Adipose tissue (tissue), 3 donors: Measurements from ENCODE around the gene DPF3. TPM values are rescaled to one million over a fixed set of nuclear protein-coding genes. Genes with fewer than 3 reads are reported as not detected.

Experiments used
- H3K27ac ChIP-seq: one replicate; pipeline ENCODE4 v1.5.1; 2013; ENCODE audit warnings: low read depth, low read length
- WGBS, 3 donors: extraction: QIAGEN DNeasy Blood & Tissue Kit; methylation state at CpG; one replicate each; pipeline ENCODE4 v1.1.7; 2013; 5-methylcytosine and 5-hydroxymethylcytosine counted together
- polyA plus RNA-seq, 3 donors: library from polyadenylated mRNA; stranded (reverse); fragments of 200-250 nt; gene quantifications; one replicate each; pipeline ENCODE4 v1.2.3, GENCODE V29; 2013
- donor health status: healthy with polysubstance abuse.
- donor health status: Bipolar disorder and iron deficiency.
- donor health status: healthy.

The DPF3 gene
- polyA plus RNA-seq, 3 donors: 0.37 to 0.79 (median 0.41) TPM

DNA sequence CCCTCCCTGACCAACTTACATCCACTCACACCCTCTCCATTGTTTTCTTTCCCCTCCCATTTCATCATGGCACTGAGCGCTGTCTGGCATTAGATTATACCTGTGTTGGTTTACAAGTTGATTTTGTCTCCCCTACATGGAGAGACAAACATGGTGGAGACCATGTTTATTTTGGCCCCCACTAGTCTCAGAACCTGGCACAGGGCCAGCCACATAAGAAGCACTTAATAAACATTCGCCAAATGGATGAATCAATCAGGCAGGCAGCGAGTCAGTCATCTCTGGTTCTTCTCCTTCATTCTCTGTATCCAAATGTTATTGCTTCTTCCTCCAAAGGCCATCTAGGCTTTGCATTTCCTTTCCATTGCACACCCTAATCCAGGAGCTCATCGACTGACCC is 177.4 kb downstream of the DPF3 start:
- H3K27ac ChIP-seq: no peak overlapping the region
- 91 to 93% (median 92%) methylated on average over 4 of the region's 4 CpGs for WGBS, 3 donors

DNA sequence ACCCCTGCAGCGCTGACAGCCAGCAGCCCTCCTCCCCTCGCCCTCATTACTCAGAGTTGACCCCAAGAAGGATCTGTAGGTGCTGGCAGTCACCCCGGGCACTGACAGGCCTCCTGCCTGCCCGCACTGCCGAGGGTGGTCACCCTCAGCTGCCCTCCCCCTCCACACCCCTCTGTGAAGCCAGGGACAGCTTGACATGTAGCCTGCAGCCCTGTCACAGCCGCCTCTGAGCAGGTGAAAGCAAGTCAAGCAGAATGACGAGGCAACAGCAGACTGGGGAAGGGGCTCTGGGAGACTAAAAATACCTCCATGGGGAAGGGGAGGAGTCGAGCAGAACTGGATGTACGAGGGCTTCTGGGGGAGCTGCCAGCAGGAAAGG is 178.1 kb downstream of the DPF3 start:
- WGBS, 3 donors: 40 to 67% (median 45%) methylated on average over 9 of the region's 9 CpGs
- no peak overlapping the region for H3K27ac ChIP-seq

DNA sequence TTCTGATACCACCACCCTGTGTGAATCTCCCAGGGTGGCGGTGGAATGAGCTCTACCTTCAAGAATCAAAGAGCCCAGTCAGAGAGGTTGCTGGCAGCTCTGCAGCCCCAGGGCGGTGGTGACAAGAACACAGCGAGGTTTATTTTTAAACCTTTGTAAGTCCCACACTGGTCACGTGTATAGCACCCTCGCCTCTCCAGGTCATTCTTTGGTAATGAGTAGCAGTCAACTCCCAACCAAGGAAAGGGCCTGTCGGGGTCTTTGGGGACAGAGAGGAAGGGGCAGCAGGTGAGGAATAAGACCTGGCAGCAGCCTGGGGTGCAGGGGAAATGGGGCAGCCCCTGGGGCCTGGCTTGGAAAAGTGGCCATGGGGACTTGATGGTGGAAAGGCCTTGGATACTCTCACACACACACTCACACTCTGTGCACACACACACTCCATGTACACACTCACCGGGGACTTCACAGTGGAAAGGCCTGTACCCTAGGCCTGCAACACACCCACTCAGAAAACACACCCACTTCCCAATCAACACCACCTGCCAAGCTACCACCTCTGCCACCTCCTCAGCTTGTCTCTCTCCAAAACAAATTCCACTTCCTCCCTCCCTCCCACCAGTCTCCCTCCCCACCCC is 178.6 kb downstream of the DPF3 start:
- 81 to 88% (median 82%) methylated on average over 7 of the region's 7 CpGs for WGBS, 3 donors
- no peak overlapping the region for H3K27ac ChIP-seq

DNA sequence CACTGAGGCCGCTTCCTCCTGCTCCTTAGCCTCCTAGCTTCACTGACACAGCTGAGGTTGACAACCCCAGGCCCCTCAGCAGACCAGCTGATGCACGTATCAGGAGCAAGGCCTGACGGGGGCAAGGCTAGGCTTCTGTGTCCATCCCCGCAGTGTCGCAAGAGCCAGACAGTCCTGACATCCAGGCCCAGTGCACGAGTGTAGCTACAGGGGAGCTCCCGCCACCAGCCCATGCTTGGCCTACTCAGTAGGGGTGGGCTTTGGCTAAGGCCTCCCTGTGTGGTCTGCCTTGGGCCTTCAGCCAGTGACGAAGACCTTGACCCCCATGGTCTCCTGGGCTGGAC is 179.1 kb downstream of the DPF3 start:
- WGBS, 3 donors: 74 to 82% (median 77%) methylated on average over 8 of the region's 8 CpGs
- no peak overlapping the region for H3K27ac ChIP-seq

DNA sequence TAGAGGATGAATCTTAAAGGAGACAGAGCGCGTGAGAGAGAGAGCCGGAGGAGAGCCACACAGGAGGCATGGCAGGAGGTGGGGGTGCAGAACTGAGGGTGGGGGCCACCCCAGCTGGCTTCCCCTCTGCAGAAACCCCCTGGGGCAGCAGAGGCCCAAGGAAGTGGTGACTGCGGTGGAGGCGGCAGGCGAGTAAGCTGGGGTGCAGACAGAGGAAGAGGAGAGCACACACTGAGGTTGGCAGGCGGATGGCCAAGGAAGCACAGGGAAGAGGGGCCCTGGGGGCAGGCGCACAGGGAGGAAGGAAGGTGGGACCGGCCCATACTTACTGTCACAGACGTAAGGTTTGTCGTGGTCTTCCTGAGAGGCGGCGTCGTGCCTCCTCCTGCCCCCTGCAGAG is 179.8 kb downstream of the DPF3 start:
- no peak overlapping the region for H3K27ac ChIP-seq

DNA sequence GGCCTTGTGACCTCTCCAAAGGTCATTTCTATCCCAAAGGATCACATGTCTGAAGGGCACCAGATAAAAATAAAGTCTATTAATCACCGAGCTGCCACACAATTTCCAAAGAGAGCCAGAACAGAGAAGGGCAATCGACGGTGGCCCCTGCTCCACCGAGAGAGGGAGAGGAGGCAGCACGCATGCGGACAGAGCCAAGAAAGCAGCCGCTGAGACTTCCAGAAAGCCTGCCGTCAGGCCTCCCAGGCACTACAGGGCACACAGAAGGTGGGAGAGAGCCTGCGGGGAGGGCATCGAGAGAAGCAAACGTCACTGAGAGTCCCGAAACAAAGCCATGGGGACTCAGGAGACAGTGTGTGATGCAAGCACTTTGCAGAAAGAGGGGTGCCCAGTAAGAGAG is 182.0 kb downstream of the DPF3 start:
- WGBS, 3 donors: 78 to 90% (median 90%) methylated on average over 12 of the region's 12 CpGs
- H3K27ac ChIP-seq: no peak overlapping the region

More for the DNA sequence above, 179.8 kb downstream of the DPF3 start:
- WGBS, 3 donors: 53 to 84% (median 62%) methylated on average over 11 to 14 of the region's 14 CpGs

DNA sequence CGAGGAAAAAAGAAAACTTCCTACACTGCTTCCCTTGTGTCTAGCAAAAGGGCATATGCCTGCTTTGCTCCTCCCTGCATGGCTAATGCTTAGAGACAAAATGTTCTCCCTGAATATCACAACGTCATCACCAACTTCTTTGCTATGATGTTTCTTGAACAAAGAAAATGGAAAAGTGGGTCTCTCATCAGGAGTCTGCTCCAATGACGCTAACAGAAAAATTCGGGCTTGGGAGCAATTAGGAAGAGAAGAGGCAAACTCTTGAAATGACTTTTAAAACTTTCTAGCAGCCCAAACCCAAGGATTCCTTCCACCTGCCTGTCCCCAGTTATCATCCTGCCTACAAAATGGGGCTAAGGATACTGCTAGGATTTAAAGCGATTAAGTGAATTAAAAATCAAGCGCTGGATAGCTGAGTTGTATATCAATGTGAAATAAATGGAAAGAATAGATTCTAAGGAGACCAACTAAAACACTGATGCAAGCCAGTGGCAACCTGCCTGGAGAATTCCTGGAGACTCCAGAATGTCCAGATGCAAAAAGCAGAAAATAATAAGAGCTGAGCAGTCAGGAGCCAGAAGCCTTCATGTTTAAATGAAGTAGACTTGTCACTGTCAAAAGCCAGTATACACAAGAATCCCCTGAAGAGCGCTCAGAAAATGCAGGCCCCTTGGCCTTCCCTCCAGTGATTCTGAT is 183.8 kb downstream of the DPF3 start:
- H3K27ac ChIP-seq: no peak overlapping the region

DNA sequence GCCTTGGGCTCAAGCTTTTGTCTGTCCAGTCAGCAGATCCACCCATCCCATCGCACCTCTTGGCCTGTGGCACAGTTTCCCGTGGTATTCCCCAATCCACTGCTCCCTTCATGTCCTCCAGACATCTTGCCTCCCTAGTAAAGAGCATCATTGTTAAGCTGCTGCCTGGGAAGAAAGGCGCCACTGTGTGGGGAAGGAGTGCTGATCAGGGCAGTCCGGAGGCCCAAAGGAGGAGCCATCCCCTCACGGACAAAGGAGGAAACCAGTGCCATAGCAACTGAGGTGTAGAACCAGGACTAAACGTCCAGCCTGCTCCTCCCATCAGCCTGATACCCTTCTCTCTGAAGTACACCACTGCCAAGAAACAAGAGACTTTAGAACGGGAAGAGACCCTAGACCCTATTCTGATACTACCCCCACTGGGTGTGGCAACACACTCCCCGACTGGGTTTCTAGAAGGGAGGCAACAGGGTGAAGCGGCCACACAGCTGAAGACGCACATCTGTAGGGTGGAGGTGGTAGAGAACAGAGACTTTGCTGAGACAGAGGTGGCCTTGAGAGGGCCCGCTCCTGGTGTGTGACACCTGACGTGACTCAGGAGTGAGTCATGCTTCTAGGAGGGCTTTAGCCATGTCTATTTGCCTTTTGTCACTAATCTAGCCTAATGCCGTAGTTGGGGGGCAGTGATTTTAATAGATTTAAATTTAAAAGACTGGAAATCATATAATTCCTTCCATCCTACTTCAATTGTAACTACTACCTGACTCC is 185.0 kb downstream of the DPF3 start:
- 72 to 86% (median 80%) methylated on average over 13 of the region's 13 CpGs for WGBS, 3 donors
- H3K27ac ChIP-seq: no peak overlapping the region

More for the DNA sequence above, 183.8 kb downstream of the DPF3 start:
- WGBS, 3 donors: 88 to 94% (median 92%) methylated on average over 7 of the region's 7 CpGs

DNA sequence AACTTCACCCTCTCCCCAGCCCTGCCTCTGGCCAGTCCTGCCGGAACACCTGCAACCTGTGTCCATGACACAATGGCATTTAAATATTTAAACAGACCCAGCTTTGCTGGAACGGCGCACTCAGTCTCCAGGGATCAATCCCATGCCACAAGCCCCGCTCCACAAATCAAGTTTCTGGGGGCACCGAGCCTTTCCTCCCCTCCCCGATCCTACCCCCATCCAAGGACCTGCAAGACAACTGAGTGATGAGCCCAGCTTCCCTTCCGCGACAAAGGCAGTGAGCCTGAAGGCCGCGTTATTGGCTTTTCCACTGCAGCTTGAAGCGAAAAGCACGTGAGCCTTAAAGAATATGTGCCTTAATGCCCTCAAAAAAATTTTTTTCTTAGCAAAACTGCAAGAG is 185.7 kb downstream of the DPF3 start:
- H3K27ac ChIP-seq: no peak overlapping the region
- 76 to 92% (median 90%) methylated on average over 12 of the region's 12 CpGs for WGBS, 3 donors

DNA sequence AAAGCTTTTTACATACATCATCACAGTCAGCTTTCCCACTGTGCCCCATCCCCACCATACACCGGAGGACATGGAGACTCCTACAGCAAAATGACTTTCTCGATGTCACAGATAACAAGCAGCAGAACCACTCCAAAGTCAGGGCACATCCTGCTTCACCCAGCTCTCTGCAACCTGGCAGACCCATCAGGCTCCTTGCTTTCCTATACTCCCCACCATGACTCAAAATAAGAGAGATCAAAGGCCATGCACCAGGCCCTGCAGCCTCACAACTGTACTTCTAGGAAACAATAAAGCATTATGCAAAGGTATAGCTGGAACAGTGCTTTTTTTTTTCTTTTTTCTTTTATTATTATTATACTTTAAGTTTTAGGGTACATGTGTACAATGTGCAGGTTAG is 187.4 kb downstream of the DPF3 start:
- no peak overlapping the region for H3K27ac ChIP-seq
- WGBS, 3 donors: 89 to 93% (median 89%) methylated on average over 2 of the region's 2 CpGs

DNA sequence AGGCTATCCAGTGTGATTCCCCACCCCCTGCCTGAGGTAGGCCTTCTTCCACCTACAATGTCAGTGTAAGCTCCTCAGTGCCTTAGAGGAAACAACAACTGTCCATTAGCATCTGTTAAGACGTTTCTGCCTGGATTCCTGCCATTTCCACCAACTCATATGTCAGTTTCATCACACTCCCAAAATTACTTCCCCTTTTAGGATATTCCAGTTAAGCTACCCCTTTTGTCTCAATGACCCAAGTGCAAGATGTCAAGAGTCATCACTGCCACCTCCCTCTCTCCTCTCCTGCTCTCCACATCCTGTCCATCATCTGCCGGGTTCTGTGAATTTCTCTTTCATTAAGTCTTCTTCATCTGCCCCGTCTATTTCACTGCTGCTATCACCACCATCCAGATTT is 189.4 kb downstream of the DPF3 start:
- whole genome bisulfite sequencing, 3 donors: 47 to 72% (median 48%) methylated on average over 3 of the region's 3 CpGs
- H3K27ac ChIP-seq: no peak overlapping the region

DNA sequence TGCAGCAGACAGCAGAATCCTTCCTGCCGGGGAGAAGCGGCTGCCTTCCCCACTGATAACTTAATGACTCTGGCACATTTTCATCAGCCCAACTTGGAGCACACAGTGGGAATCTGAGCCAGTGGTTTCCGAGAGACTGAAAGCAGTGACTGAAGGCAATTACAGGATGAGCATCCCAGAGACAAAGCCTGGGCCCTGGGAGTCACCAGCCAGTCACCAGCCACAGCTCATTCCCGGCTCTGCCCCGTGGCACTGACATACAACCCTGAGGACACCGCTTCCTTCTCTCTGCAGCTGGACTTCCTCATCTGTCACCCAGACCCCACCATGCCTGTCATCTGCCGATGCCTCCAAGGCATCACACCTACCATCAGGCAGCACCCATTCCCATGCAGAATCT is 192.3 kb downstream of the DPF3 start:
- 47 to 61% (median 50%) methylated on average over 7 of the region's 7 CpGs for WGBS, 3 donors
- no peak overlapping the region for H3K27ac ChIP-seq

DNA sequence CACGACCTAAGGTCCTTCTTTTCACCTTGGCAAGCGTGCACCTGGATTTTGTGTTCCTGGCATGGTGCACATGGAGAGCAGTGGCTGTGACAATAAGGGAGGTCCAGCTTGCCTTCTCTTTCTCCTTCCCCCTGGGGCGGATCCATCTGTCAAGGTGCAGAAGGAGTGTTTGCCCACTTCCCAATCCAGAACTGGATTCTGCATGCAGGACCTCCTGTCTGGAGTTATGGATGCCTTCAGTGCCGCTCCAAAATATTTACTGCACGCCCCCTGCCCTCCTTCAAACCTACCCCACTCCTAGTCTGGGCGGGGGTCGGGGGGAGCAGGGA is 192.7 kb downstream of the DPF3 start:
- whole genome bisulfite sequencing, 3 donors: 68 to 73% (median 68%) methylated on average over 7 of the region's 7 CpGs
- no peak overlapping the region for H3K27ac ChIP-seq

DNA sequence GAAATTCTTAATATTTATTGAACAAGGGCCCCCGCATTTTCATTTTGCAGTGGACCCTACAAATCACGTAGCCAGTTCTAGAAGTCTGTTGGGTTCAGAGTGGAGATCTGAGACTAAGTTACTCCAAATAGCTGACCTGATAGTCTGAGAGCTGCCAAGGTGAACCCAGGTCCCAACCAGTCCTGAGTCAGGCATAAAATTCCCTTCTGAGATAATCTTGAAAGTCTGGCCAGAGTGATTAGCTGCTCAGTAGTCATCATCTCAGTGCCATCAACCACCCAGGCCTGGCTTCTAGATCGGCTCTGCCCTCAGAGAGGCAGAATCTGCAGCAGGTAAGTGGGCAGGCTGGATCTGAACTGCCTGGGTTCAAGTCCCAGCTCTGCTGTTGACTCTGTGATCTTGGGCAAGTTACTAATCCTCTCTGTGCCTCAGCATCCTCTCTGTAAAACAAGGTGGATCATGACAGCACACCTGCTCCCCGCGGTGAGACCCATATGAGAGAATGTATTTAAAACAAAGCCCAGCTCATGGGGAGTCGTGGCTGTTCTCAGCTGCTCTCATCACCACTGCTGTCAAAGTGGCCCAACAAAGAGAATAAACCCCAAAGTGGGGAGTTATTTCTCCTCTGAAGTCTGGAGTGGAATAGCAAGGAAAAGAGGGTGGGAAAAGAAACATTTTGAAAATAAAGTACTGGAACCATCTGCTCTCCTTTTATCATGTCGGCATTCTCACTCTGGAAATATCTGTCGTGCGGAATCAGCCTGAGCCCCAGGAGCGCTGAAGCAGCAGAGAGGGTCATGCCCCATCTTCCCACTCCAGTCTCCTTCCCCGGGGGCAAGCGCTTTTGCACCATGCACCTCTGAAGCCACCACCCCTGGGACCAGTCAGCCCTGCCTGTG is 193.3 kb downstream of the DPF3 start:
- WGBS, 3 donors: 83 to 87% (median 85%) methylated on average over 12 of the region's 12 CpGs
- no peak overlapping the region for H3K27ac ChIP-seq

DNA sequence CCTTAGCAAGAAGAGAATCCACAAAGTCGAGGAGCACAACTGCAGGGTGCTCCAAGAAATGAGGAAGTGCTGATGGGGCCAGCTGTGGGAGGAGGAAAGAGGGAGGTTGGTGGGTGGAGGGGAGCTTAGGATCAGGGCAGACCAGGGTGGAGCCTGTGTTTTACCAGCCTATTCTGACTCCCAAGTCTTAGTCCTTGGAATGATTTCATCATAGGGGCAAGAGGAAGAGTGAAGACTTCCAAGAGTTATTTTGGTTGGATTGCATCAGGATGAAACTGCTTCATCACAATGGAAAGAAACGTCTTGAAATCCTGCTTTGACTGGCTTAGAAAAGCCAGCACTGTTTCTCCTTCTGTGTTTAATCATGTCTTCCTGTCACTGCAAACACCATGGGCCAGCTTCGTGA is 194.0 kb downstream of the DPF3 start:
- H3K27ac ChIP-seq: no peak overlapping the region
- 13 to 40% (median 18%) methylated on average over 3 of the region's 3 CpGs for WGBS, 3 donors

DNA sequence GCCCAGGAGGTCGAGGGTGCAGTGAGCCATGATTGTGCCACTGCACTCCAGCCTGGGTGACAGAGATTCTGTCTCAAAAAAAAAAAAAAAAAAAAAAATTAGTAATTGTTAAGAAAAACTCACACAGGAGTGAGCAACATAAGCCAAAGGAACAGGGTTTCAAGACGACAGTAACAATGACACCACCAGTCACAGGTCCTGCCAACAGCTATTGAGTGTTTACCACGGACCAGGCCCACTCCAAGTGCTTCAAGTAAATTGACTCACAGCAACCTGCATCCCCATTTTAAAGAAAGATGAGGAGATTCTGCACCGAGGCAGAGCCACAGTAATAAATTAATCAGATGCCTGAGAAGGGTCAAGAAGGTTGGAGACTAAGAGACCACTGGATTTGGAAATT is 194.5 kb downstream of the DPF3 start:
- WGBS, 3 donors: 62 to 82% (median 68%) methylated on average over 4 of the region's 4 CpGs
- no peak overlapping the region for H3K27ac ChIP-seq

DNA sequence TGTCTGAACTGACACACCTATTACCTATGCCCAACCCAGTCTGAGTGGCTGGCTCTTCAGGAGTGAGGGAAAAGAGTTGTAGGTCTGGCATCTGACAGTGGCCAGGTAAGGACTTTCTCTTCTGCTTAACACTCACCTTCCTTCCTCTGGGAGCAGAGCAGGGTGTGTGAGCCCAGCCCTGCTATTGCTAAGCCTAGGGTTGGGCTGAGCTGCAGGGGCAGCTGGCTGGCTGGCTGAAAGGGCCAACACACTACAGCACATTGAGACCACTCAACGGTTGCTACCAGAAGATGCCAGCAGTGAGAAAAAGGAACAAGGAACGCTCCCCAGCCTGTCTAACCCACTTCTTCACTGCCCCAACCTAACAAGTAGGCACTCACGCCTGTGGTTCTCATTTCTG is 201.2 kb downstream of the DPF3 start:
- 32 to 37% (median 35%) methylated on average over 3 of the region's 3 CpGs for WGBS, 3 donors
- H3K27ac ChIP-seq: no peak overlapping the region

DNA sequence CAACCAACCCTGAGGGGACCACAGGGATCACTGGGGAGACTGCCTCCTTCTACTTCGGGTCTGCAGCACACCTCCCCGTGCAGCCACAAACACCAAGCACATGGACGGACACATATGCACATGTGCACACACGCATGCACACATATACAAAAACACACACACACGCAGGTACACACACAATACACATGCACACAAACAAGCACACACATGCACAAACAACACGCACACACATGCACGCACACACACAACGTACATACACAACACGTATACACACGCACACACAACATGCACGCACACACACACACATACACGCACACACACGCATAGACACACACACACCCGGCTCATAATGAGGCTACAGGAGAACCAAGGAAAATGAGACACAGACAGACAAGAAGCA is 203.6 kb downstream of the DPF3 start:
- H3K27ac ChIP-seq: no peak overlapping the region
- 95 to 96% (median 95%) methylated on average over 14 of the region's 14 CpGs for WGBS, 3 donors
